AG04450 (cell line): ENCODE measurements around the gene TNS2. TPM values are rescaled to one million over a fixed set of nuclear protein-coding genes. Genes with fewer than 3 reads are reported as not detected.
A peak's percentile ranks its signal among the peaks of the same experiment; 100 is the strongest.

Experiments
- CTCF ChIA-PET: fragments of 300-600, 350-600 bp; formaldehyde crosslinking; extraction: SDS; loops from one replicate; lab custom pipeline; 2022; ENCODE audit warnings: antibody characterized with exemption, inconsistent platforms; lab: Charles Lee
- POLR2A ChIA-PET: fragments of 350-600 bp; formaldehyde crosslinking; extraction: SDS; loops from one replicate; lab custom pipeline; 2021; ENCODE audit warnings: antibody characterized with exemption, inconsistent platforms; lab: Yijun Ruan, JAX
- DNase-seq: peaks from one replicate; pipeline ENCODE4 v3.0.0-alpha.2; 2011; ENCODE audit warnings: low read depth, low spot score
- H3K27ac ChIP-seq: one replicate; pipeline ENCODE4 v1.5.1; 2012; ENCODE audit warnings: low read depth, low read length, control low read depth
- H3K27me3 ChIP-seq: one replicate; pipeline ENCODE4 v1.6.0; 2012; ENCODE audit warnings: low read length; ENCODE audit not compliant: control insufficient read depth, insufficient read depth
- H3K4me3 ChIP-seq: 2 replicates; pipeline ENCODE4 v1.5.1; 2011; ENCODE audit warnings: mild to moderate bottlenecking, low read depth, low read length, control low read depth
- H3K9me3 ChIP-seq: 2 replicates; pipeline ENCODE4 v1.5.1; 2012; ENCODE audit warnings: low read length; ENCODE audit not compliant: control insufficient read depth, insufficient read depth
- CTCF ChIP-seq: IDR thresholded peaks from 2 replicates; pipeline ENCODE4 v1.5.1; 2011; ENCODE audit warnings: low read depth, low read length, control low read depth, inconsistent platforms
- polyA plus RNA-seq: library from polyadenylated mRNA; depleted of rRNA; stranded (reverse); fragments of >200 nt; gene quantifications from 2 replicates; pipeline ENCODE4 v1.2.3, GENCODE V29; 2011

The TNS2 gene
- polyA plus RNA-seq, 1 experiment, result 23.1 TPM

GRCh38 chr12:53050426-53051057 is 677 bp downstream of the TNS2 start:
- Histone ChIP-seq H3K4me3 (peak overlapping the region; percentile 79), H3K27ac (peak overlapping the region; percentile 57), H3K27me3 (no peaks in the 10 kb centered on the region), H3K9me3 (peaks cover 3% of the 10 kb centered on the region; the same call in 1 of the 2 replicates)
- POLR2A ChIA-PET, result interaction anchor here (0.7 to 1.7 kb wide), 3 partner anchors 15 to 43 kb away, joined by 3 to 4 read pairs (median 3); partner anchors contain the start of gene SPRYD3
- no peak for DNase-seq
- no peak for TF ChIP-seq CTCF
- CTCF ChIA-PET, result interaction anchor here (1.4 kb wide), 1 partner anchor 15 kb away, joined by 7 read pairs; no protein-coding TSS in a partner anchor

- POLR2A ChIA-PET, result interaction anchor here (0.7 to 1.7 kb wide), 5 partner anchors 14 to 130 kb away, joined by 3 to 4 read pairs (median 3); partner anchors contain the start of genes CSAD and SPRYD3
These were observed 1.4 kb downstream of the TNS2 start for GRCh38 chr12:53051058-53051880.

GRCh38 chr12:53051881-53052412 is 2.1 kb downstream of the TNS2 start:
- POLR2A ChIA-PET, result interaction anchor here (0.7 to 2.3 kb wide), 4 partner anchors 27 to 129 kb away, joined by 3 to 9 read pairs (median 4); partner anchors contain the start of genes CSAD and SPRYD3
- H3K27ac ChIP-seq, result peak overlapping the region; percentile 61

More at GRCh38 chr12:53051058-53051880, 1.4 kb downstream of the TNS2 start:
- Histone ChIP-seq H3K27ac (peak overlapping the region; percentile 61), H3K9me3 (peaks cover 3% of the 10 kb centered on the region; the same call in 1 of the 2 replicates), H3K27me3 (no peaks in the 10 kb centered on the region), H3K4me3 (peak overlapping the region; percentile 79)
- TF ChIP-seq CTCF, result 0 out of 2 replicates have a peak, but pooled peaks have one; percentile 6
- DNase-seq, result no peak
- CTCF ChIA-PET, result interaction anchor here (1.4 kb wide), 1 partner anchor 15 kb away, joined by 7 read pairs; no protein-coding TSS in a partner anchor

More at GRCh38 chr12:53051881-53052412, 2.1 kb downstream of the TNS2 start:
- peaks cover 3% of the 10 kb centered on the region; the same call in 1 of the 2 replicates for H3K9me3 ChIP-seq
- CTCF ChIA-PET, result interaction anchor here (1.4 kb wide), 1 partner anchor 14 kb away, joined by 7 read pairs; no protein-coding TSS in a partner anchor
- no peak for DNase-seq
- TF ChIP-seq CTCF, result no peak
- peak overlapping the region; percentile 79 for H3K4me3 ChIP-seq
- H3K27me3 ChIP-seq, result no peaks in the 10 kb centered on the region
